Heart left ventricle (tissue), 16 donors: Measurements from ENCODE around the gene ATXN3. TPM values are rescaled to one million over a fixed set of nuclear protein-coding genes. Genes with fewer than 3 reads are reported as not detected.
"Not testable (repeated sequence)": the region's sequence is repeated elsewhere in the genome, so short reads cannot be mapped to it uniquely, and the experiment has no call there.

Experiments used
- ATAC-seq, 4 donors: fragments of 200-7000 bp; cut with Tn5 transposase; one replicate each; pipeline ENCODE4 v1.9.1; 2020 to 2022; ENCODE audit warnings: moderate library complexity in 4 of 4, mild to moderate bottlenecking in 3 of 4, moderate number of reproducible peaks in 1 of 4
- DNase-seq, 5 donors: peaks; one replicate each; pipeline ENCODE4 v3.0.0-alpha.2; 2020
- H3K27ac ChIP-seq, 12 donors: fragments of 200-600 bp; sonication (generic) in 4 of 12; one replicate each; pipeline versions ENCODE4 v1.5.0 to v1.8.0; 2016 to 2022; ENCODE audit warnings: mild to moderate bottlenecking in 2 of 12
- H3K27me3 ChIP-seq, 9 donors: fragments of 200-600 bp; sonication (generic) in 2 of 9; one replicate each; pipeline versions ENCODE4 v1.5.1 to v1.8.0; 2016 to 2022; ENCODE audit warnings: mild to moderate bottlenecking in 3 of 9
- H3K36me3 ChIP-seq, 9 donors: fragments of 200-600 bp; sonication (generic) in 2 of 9; one replicate each; pipeline versions ENCODE4 v1.5.0 to v1.8.0; 2018 to 2022; ENCODE audit warnings: mild to moderate bottlenecking in 2 of 9
- H3K4me1 ChIP-seq, 12 donors: fragments of 200-600 bp; sonication (generic) in 4 of 12; one replicate each; pipeline versions ENCODE4 v1.5.0 to v1.8.0; 2016 to 2022; ENCODE audit warnings: mild to moderate bottlenecking in 3 of 12
- H3K4me3 ChIP-seq, 12 donors: fragments of 200-600 bp; sonication (generic) in 4 of 12; one replicate each; pipeline versions ENCODE4 v1.5.0 to v1.8.0; 2017 to 2022; ENCODE audit warnings: mild to moderate bottlenecking in 9 of 12, moderate library complexity in 4 of 12
- H3K9me3 ChIP-seq, 12 donors: fragments of 200-600 bp; sonication (generic) in 4 of 12; one replicate each; pipeline versions ENCODE4 v1.5.0 to v1.8.0; 2016 to 2022; ENCODE audit warnings: mild to moderate bottlenecking in 1 of 12
- CTCF ChIP-seq, 12 donors: fragments of 200-600 bp; sonication (generic) in 4 of 12; IDR thresholded peaks; one replicate each; pipeline versions ENCODE4 v1.5.0 to v1.8.0; 2018 to 2022; ENCODE audit warnings: antibody characterized with exemption in 12 of 12, mild to moderate bottlenecking in 5 of 12
- POLR2A ChIP-seq, 2 donors: fragments of 450-650 bp; IDR thresholded peaks; one replicate each; pipeline ENCODE4 v1.6.1; 2017; ENCODE audit warnings: antibody characterized with exemption in 2 of 2, mild to moderate bottlenecking in 2 of 2, moderate library complexity in 2 of 2
- WGBS, 4 donors: extraction: QIAGEN DNeasy Blood & Tissue Kit in 2 of 4; methylation state at CpG; one replicate each; pipeline versions ENCODE4 v1.1.5 to v1.1.7; 2013 to 2018; 5-methylcytosine and 5-hydroxymethylcytosine counted together
- intact Hi-C, 10 donors: fragments of 100-400 bp; cut with DNase I; formaldehyde crosslinking; loops; one replicate each; pipeline versions ENCODE4 v1.11.1 to v1.14.2; 2022
- polyA plus RNA-seq, 2 donors: library from polyadenylated mRNA; stranded (reverse); fragments of 200-250 nt; gene quantifications; one replicate each; pipeline ENCODE4 v1.2.3, GENCODE V29; 2013
- total RNA-seq, 9 donors: library from RNA; depleted of rRNA in 2 of 9; stranded (reverse); fragments of >200 nt in 2 of 9; fragmentation: NEBNext Ultra II Directional in 3 of 9; extraction: Animal tissue kit (Norgen Biotek cat#: 25700) in 3 of 9; gene quantifications; one replicate each; pipeline versions ENCODE4 v1.1.0 to v1.2.4, GENCODE V29; 2016 to 2023
- donor health status: ischemic (EF 13 %, LVEDD 7.1; RV severe dilation, severe dysfunction).
- donor health status: healthy with polysubstance abuse.
- donor health status: DM: no; HTN: yes; CAD: no.
- donor health status: DM: no; HTN: no; CAD: no.
- donor health status: ischemic (EF 25% LVEDD 6.9; RV normal size, moderate dysfunction).
- donor health status: ischemic (EF 25% LVEDD 5.7; RV mildly dilated, moderate dysfunction).
- donor health status: healthy.
- donor health status: DM: yes; HTN: yes; CAD: no.
- donor health status: ischemic (EF 35%, LVEDD 5.7; RV mildly dilated, moderate dysfunction).
- donor health status: nonischemic (EF 11% LVEDD 7.7; RV severe dilation, severe dysfunction).
- donor health status: DM: yes; HTN: yes; CAD: no.
- donor health status: PGD.
- donor health status: ischemic (EF 29% LVEDD 5.4; RV normal size, mild dysfunction).
- donor health status: nonischemic (EF 23%, LVEDD 6.1; RV moderate dilation, normal function).

Gene ATXN3
- total and polyA plus RNA-seq, 11 donors, result 10.0 to 27.1 (median 16.0) TPM

- H3K9me3 ChIP-seq, result no peaks in the 10 kb centered on the region
- 94 to 96% (median 95%) methylated on average over 5 of the region's 5 CpGs for whole genome bisulfite sequencing, 4 donors
- H3K27ac ChIP-seq, result no peak overlapping the region
- DNase-seq (no peak), ATAC-seq (no peak)
- no peak overlapping the region for H3K4me3 ChIP-seq
- peaks cover 0 to 98% (median 77%) of the 10 kb centered on the region in 9 donors for H3K36me3 ChIP-seq
- H3K4me1 ChIP-seq, result no peaks in the 10 kb centered on the region
- no peaks in the 10 kb centered on the region for H3K27me3 ChIP-seq
- intact Hi-C loops, result no loop called here
- no peak for TF ChIP-seq POLR2A (IDR thresholded peaks at IDR 0.05)
- TF ChIP-seq CTCF (IDR thresholded peaks at IDR 0.05), result no peak
These were observed 17.9 kb downstream of the ATXN3 start for GRCh38 chr14:92088494-92088893.

GRCh38 chr14:92074555-92074954 lies 31.8 kb downstream of the ATXN3 start:
- intact Hi-C loops, result no loop called here
- no peak for TF ChIP-seq POLR2A (IDR thresholded peaks at IDR 0.05)
- no peak for TF ChIP-seq CTCF (IDR thresholded peaks at IDR 0.05)
- H3K27me3 ChIP-seq, result no peaks in the 10 kb centered on the region

GRCh38 chr14:92058006-92058917 lies 48.1 kb downstream of the ATXN3 start:
- DNase-seq (no peak), ATAC-seq (no peak)
- peaks cover 0 to 28% (median 15%) of the 10 kb centered on the region in 9 donors for H3K36me3 ChIP-seq
- intact Hi-C loops, result no loop called here
- no peak for TF ChIP-seq CTCF (IDR thresholded peaks at IDR 0.05)
- no peak for TF ChIP-seq POLR2A (IDR thresholded peaks at IDR 0.05)
- no peak overlapping the region for H3K27ac ChIP-seq
- no peak overlapping the region for H3K4me3 ChIP-seq
- no peaks in the 10 kb centered on the region for H3K27me3 ChIP-seq
- no peaks in the 10 kb centered on the region for H3K4me1 ChIP-seq
- 80 to 84% (median 82%) methylated on average over 9 of the region's 9 CpGs for WGBS, 4 donors
- no peaks in the 10 kb centered on the region for H3K9me3 ChIP-seq

More at GRCh38 chr14:92074555-92074954, 31.8 kb downstream of the ATXN3 start:
- ATAC-seq (no peak), DNase-seq (no peak)
- H3K36me3 ChIP-seq, result peaks cover 0 to 99% (median 79%) of the 10 kb centered on the region in 9 donors
- no peak overlapping the region for H3K27ac ChIP-seq
- H3K4me1 ChIP-seq, result no peaks in the 10 kb centered on the region
- no peaks in the 10 kb centered on the region for H3K9me3 ChIP-seq
- no peak overlapping the region for H3K4me3 ChIP-seq

- WGBS, 4 donors, result 79 to 87% (median 84%) methylated on average over 3 of the region's 3 CpGs
- intact Hi-C loops, result loop anchor here in 1 of 10 donors (10.0 kb wide), 1 partner anchor 45 kb away; no protein-coding TSS in a partner anchor
- Histone ChIP-seq H3K4me3 (no peak overlapping the region), H3K27ac (no peak overlapping the region), H3K27me3 (no peaks in the 10 kb centered on the region), H3K36me3 (peaks cover 0 to 24% (median 2%) of the 10 kb centered on the region in 9 donors), H3K9me3 (peaks cover 0 to 6% (median 0%) of the 10 kb centered on the region in 12 donors), H3K4me1 (no peaks in the 10 kb centered on the region)
- DNase-seq (no peak), ATAC-seq (no peak)
- no peak for TF ChIP-seq POLR2A (IDR thresholded peaks at IDR 0.05)
- no peak for TF ChIP-seq CTCF (IDR thresholded peaks at IDR 0.05)
These were observed 56.6 kb downstream of the ATXN3 start for GRCh38 chr14:92049781-92050180.

GRCh38 chr14:92049221-92049620 lies 57.2 kb downstream of the ATXN3 start:
- not testable (repeated sequence) for ATAC-seq, H3K4me1 ChIP-seq, H3K27me3 ChIP-seq, H3K27ac ChIP-seq, H3K9me3 ChIP-seq, H3K4me3 ChIP-seq, DNase-seq
- H3K36me3 ChIP-seq, result peaks cover 0 to 29% (median 2%) of the 10 kb centered on the region in 9 donors
- intact Hi-C loops, result loop anchor here in 1 of 10 donors (10.0 kb wide), 1 partner anchor 46 kb away; no protein-coding TSS in a partner anchor
- 96 to 97% (median 96%) methylated on average over 12 of the region's 12 CpGs for WGBS, 4 donors

GRCh38 chr14:92045904-92046303 lies 60.5 kb downstream of the ATXN3 start:
- intact Hi-C loops, result loop anchor here in 1 of 10 donors (10.0 kb wide), 1 partner anchor 49 kb away; no protein-coding TSS in a partner anchor
- DNase-seq, H3K4me3 ChIP-seq, H3K27ac ChIP-seq, H3K27me3 ChIP-seq, ATAC-seq, H3K9me3 ChIP-seq: not testable (repeated sequence)
- H3K4me1 ChIP-seq, result peaks cover 0 to 10% (median 5%) of the 10 kb centered on the region in 12 donors
- peaks cover 0 to 39% (median 2%) of the 10 kb centered on the region in 9 donors for H3K36me3 ChIP-seq
- 91 to 97% (median 93%) methylated on average over 7 of the region's 7 CpGs for WGBS, 4 donors
